Progenitor cell of endocrine pancreas (in vitro differentiated cells): Measurements from ENCODE around the gene RCSD1. TPM values are rescaled to one million over a fixed set of nuclear protein-coding genes. Genes with fewer than 3 reads are reported as not detected.

Source experiments
- DNase-seq: peaks from one replicate; pipeline ENCODE4 v3.0.0; 2021; ENCODE audit warnings: low spot score; ENCODE audit not compliant: unreplicated experiment
- H3K27ac Mint-ChIP-seq: 2 replicates; pipeline ENCODE4 v1.8.0; 2021; ENCODE audit warnings: mild to moderate bottlenecking, moderate library complexity, mixed read lengths
- H3K27me3 Mint-ChIP-seq: 2 replicates; pipeline ENCODE4 v1.8.0; 2021; ENCODE audit warnings: mixed read lengths
- H3K36me3 Mint-ChIP-seq: 2 replicates; pipeline ENCODE4 v1.8.0; 2022; ENCODE audit warnings: mixed read lengths; ENCODE audit not compliant: insufficient read depth
- H3K4me1 Mint-ChIP-seq: 2 replicates; pipeline ENCODE4 v1.8.0; 2021; ENCODE audit warnings: low read depth, mixed read lengths
- H3K4me3 Mint-ChIP-seq: 2 replicates; pipeline ENCODE4 v1.8.0; 2021; ENCODE audit warnings: low read depth, mild to moderate bottlenecking, moderate library complexity, mixed read lengths
- H3K9me3 Mint-ChIP-seq: 2 replicates; pipeline ENCODE4 v1.8.0; 2021; ENCODE audit warnings: low read depth, mixed read lengths
- CTCF ChIP-seq: fragments of 200-600 bp; sonication (generic); IDR thresholded peaks from one replicate; pipeline ENCODE4 v1.5.0; 2021; ENCODE audit warnings: antibody characterized with exemption, mild to moderate bottlenecking; ENCODE audit not compliant: unreplicated experiment
- total RNA-seq: library from RNA; stranded (reverse); gene quantifications from 2 replicates; pipeline ENCODE4 v1.2.1, GENCODE V29; 2021

The RCSD1 gene
- total RNA-seq, 1 donor from 2014 or later = 0.22 TPM

GRCh38 chr1:167706931-167707877, 77.2 kb downstream of the RCSD1 start:
- H3K27ac Mint-ChIP-seq = peak overlapping the region; percentile 12
- H3K4me1 Mint-ChIP-seq = peaks cover 2% of the 10 kb centered on the region
- TF ChIP-seq CTCF = no peak
- DNase-seq = no peak
- no peaks in the 10 kb centered on the region for H3K36me3 Mint-ChIP-seq
- no peak overlapping the region for H3K4me3 Mint-ChIP-seq
- peaks cover 43% of the 10 kb centered on the region for H3K27me3 Mint-ChIP-seq
- H3K9me3 Mint-ChIP-seq = no peaks in the 10 kb centered on the region

- Mint-ChIP-seq H3K4me3 (no peak overlapping the region), H3K9me3 (no peaks in the 10 kb centered on the region), H3K4me1 (peaks cover 2% of the 10 kb centered on the region), H3K27me3 (peaks cover 48% of the 10 kb centered on the region), H3K27ac (no peak overlapping the region), H3K36me3 (no peaks in the 10 kb centered on the region)
- DNase-seq = no peak
- no peak for TF ChIP-seq CTCF
These were observed 77.9 kb downstream of the RCSD1 start for GRCh38 chr1:167707942-167708341.

GRCh38 chr1:167708940-167709389, 78.9 kb downstream of the RCSD1 start:
- Mint-ChIP-seq H3K4me1 (peaks cover 7% of the 10 kb centered on the region), H3K9me3 (no peaks in the 10 kb centered on the region), H3K27me3 (peaks cover 45% of the 10 kb centered on the region), H3K27ac (no peak overlapping the region), H3K36me3 (no peaks in the 10 kb centered on the region), H3K4me3 (no peak overlapping the region)
- TF ChIP-seq CTCF = no peak
- no peak for DNase-seq

GRCh38 chr1:167710836-167711235, 80.8 kb downstream of the RCSD1 start:
- peaks cover 2% of the 10 kb centered on the region for H3K36me3 Mint-ChIP-seq
- no peak overlapping the region for H3K27ac Mint-ChIP-seq
- DNase-seq = no peak
- TF ChIP-seq CTCF = no peak
- no peaks in the 10 kb centered on the region for H3K9me3 Mint-ChIP-seq
- H3K4me1 Mint-ChIP-seq = peaks cover 7% of the 10 kb centered on the region
- H3K4me3 Mint-ChIP-seq = no peak overlapping the region
- H3K27me3 Mint-ChIP-seq = peaks cover 28% of the 10 kb centered on the region

- H3K27me3 Mint-ChIP-seq = peaks cover 25% of the 10 kb centered on the region
- no peak overlapping the region for H3K4me3 Mint-ChIP-seq
- H3K4me1 Mint-ChIP-seq = peaks cover 7% of the 10 kb centered on the region
- no peak overlapping the region for H3K27ac Mint-ChIP-seq
- TF ChIP-seq CTCF = no peak
- DNase-seq = no peak
- H3K9me3 Mint-ChIP-seq = no peaks in the 10 kb centered on the region
- peaks cover 2% of the 10 kb centered on the region for H3K36me3 Mint-ChIP-seq
These were observed 81.8 kb downstream of the RCSD1 start for GRCh38 chr1:167711797-167712196.
